Measurements from ENCODE around the gene PAX2. TPM values are rescaled to one million over a fixed set of nuclear protein-coding genes. Genes with fewer than 3 reads are reported as not detected.

The PAX2 gene
- total and polyA plus RNA-seq, 2 of the 8 experiments (the other 6 are each of a cell fraction or from before 2014, with no cell fraction given), result 0.02 TPM; not detected in 1

DNA sequence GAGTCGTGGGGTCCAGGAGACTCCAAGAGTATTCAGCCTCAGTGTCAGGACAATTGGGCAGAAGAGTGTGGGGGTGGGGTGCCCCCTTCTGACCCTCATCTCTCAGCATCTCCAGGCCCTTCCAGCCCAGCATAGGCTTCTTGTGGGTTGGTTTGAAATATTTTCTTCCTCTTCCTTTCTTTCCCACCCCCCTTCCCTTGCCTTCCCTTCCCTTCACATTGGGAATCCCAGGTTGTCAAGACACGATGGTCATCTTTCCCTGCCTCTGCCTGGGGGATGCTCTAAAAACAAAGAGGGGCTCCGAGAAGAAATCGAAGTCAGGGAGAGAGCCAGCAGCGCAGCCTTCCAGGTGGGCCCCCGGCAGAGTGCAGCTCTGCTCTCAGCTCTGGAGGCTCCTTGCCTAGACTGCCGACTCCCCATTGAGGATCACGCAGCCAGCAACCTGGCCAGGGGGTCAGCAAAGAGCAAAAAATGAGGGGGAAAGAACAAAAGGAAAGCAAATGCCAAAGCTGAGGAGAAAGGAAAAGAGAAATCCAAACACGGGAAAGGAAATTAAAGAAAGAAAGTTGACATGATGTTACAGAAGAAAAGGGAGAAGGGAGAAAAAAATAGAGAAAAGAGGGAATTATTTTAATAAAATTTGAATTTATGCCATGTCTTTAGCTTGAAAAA lies 1.5 kb downstream of the PAX2 start:
- H2BK20ac ChIP-seq (ENCODE audit: low read length), result no peak overlapping the region
- no peak overlapping the region for H4K8ac ChIP-seq (ENCODE audit: extremely low read depth, insufficient read depth, low read length)
- H2BK120ac ChIP-seq (replicated peaks; ENCODE audit: low read depth, low read length), result no peak overlapping the region
- no peak overlapping the region for H3K9ac ChIP-seq (replicated peaks in 1 of 4; ENCODE audit: extremely low read depth in 1 of 4, low read depth in 3 of 4, low read length in 3 of 4)
- no peak overlapping the region for H2AFZ ChIP-seq (ENCODE audit: low read length)
- H3K4me2 ChIP-seq (ENCODE audit: insufficient read depth in 1 of 2, low read depth in 2 of 2, low read length in 2 of 2), result peak overlapping the region in 1 of 2 experiments; percentile 63; a peak in 2 of 4 replicates
- H3K23ac ChIP-seq (ENCODE audit: insufficient read length), result no peak overlapping the region
- no peak overlapping the region for H3K4ac ChIP-seq (replicated peaks; ENCODE audit: insufficient read length, low read depth, low read length)
- TF ChIP-seq CBX8 (IDR thresholded peaks at IDR 0.05; ENCODE audit: borderline replicate concordance, low read depth, low read length), result peak; percentile 88; the same call in 1 of the 2 replicates
- peak; percentile 98 for TF ChIP-seq RNF2 (IDR thresholded peaks at IDR 0.05; ENCODE audit: borderline replicate concordance, low read depth, low read length, missing control alignments, poor library complexity, severe bottlenecking)
- TF ChIP-seq EZH2 (IDR thresholded peaks at IDR 0.05; ENCODE audit: low read depth, low read length, severe bottlenecking), result peak; percentile 78
- TF ChIP-seq GTF2F1 (IDR thresholded peaks at IDR 0.05; ENCODE audit: borderline replicate concordance, low read depth, low read length), result no peak
- no peak for TF ChIP-seq TAF1 (IDR thresholded peaks at IDR 0.05; ENCODE audit: low read depth, low read length)
- 0 out of 2 replicates have a peak overlapping the region, but pooled peaks have one; percentile 71 for H2BK12ac ChIP-seq (ENCODE audit: low read depth, low read length)
- H2AK5ac ChIP-seq (ENCODE audit: low read depth, low read length), result no peak overlapping the region
- 7% methylated on average over 9 of the region's 9 CpGs; no CpG with 5 or more reads in 1 of the 2 experiments for WGBS, 2 experiments (ENCODE audit: extremely low coverage in 1 of 2, insufficient coverage in 1 of 2, insufficient read length in 1 of 2, insufficient replicate concordance in 2 of 2, low coverage in 1 of 2, low lambda C conversion rate in 2 of 2, missing lambda C conversion rate in 1 of 2)
- no peak overlapping the region for H2BK5ac ChIP-seq (ENCODE audit: low read depth, low read length)
- ChIA-PET CTCF (ENCODE audit: partially characterized antibody) (interaction anchor here (0.6 to 1.1 kb wide), 7 partner anchors 40 to 697 kb away, joined by 3 to 4 read pairs (median 3); no protein-coding TSS in a partner anchor), POLR2A (ENCODE audit: partially characterized antibody) (interaction anchor here (2.2 kb wide), 1 partner anchor 10 kb away, joined by 7 read pairs; no protein-coding TSS in a partner anchor)
- H4K20me1 ChIP-seq (replicated peaks in 1 of 2; ENCODE audit: control insufficient read depth in 1 of 2, insufficient read depth in 2 of 2, low read length in 2 of 2), result peaks cover 28 to 40% of the 10 kb centered on the region in 2 experiments
- peak overlapping the region; percentile 72; the same call in 1 of the 2 replicates for H2BK15ac ChIP-seq (ENCODE audit: low read length)
- peaks cover 84 to 94% (median 92%) of the 10 kb centered on the region in 4 experiments for H3K27me3 ChIP-seq (replicated peaks in 1 of 4; ENCODE audit: control insufficient read depth in 3 of 4, extremely low read depth in 1 of 4, insufficient read depth in 3 of 4, low read length in 3 of 4)
- H3K18ac ChIP-seq (ENCODE audit: extremely low read depth, low read length), result no peak overlapping the region
- no peaks in the 10 kb centered on the region for H3K9me3 ChIP-seq (ENCODE audit: insufficient read depth in 2 of 2, low read depth in 1 of 2, low read length in 1 of 2)
- H4K91ac ChIP-seq (replicated peaks; ENCODE audit: insufficient read length, low read length), result no peak overlapping the region
- H3K56ac ChIP-seq (replicated peaks; ENCODE audit: insufficient read length, low read depth, low read length), result no peak overlapping the region
- H3K79me2 ChIP-seq (ENCODE audit: control insufficient read depth in 1 of 2, insufficient read depth in 2 of 2, low read length in 2 of 2), result no peaks in the 10 kb centered on the region
- no peaks in the 10 kb centered on the region for H3K79me1 ChIP-seq (ENCODE audit: low read depth, low read length)
- FAIRE-seq, result no peak
- H3K27ac ChIP-seq (ENCODE audit: low read depth, low read length), result no peak overlapping the region
- H3K4me3 ChIP-seq (ENCODE audit: extremely low read depth in 1 of 4, insufficient read depth in 2 of 4, low read depth in 3 of 4, low read length in 4 of 4), result no peak overlapping the region
- H3K36me3 ChIP-seq (ENCODE audit: control insufficient read depth in 2 of 4, insufficient read depth in 4 of 4, low read length in 3 of 4), result peaks cover 0 to 7% (median 0%) of the 10 kb centered on the region in 4 experiments; a peak in 1 of 8 replicates
- H3K14ac ChIP-seq (ENCODE audit: insufficient read length), result no peak overlapping the region
- DNase-seq (ENCODE audit: low read depth in 1 of 2, low spot score in 2 of 2), result no peak
- H3K4me1 ChIP-seq (replicated peaks in 1 of 4; ENCODE audit: control insufficient read depth in 3 of 4, insufficient read depth in 4 of 4, low read length in 3 of 4), result peaks cover 0 to 25% (median 15%) of the 10 kb centered on the region in 4 experiments; a peak in 6 of 7 replicates
- H4K5ac ChIP-seq (ENCODE audit: insufficient read length, low read depth, low read length), result no peak overlapping the region
- peaks cover 2% of the 10 kb centered on the region; the same call in 1 of the 2 replicates for H3K23me2 ChIP-seq (ENCODE audit: low read depth, low read length)

All from H1 (cell line).